Mesenchymal stem cell (in vitro differentiated cells and primary cell): Measurements from ENCODE around the gene HECA.

Source experiments
- DNase-seq: peaks from one replicate; pipeline ENCODE4 v3.0.0-alpha.2; 2013
- H2AFZ ChIP-seq: one replicate; pipeline ENCODE4 v1.6.1; 2013; ENCODE audit warnings: low read depth, mild to moderate bottlenecking, control low read depth, inconsistent platforms, low read length, moderate library complexity
- H2AK5ac ChIP-seq: 2 replicates; pipeline ENCODE4 v1.6.1; 2013; ENCODE audit warnings: low read length, moderate library complexity, mild to moderate bottlenecking, inconsistent platforms; ENCODE audit not compliant: severe bottlenecking
- H2BK120ac ChIP-seq: one replicate; pipeline ENCODE4 v1.6.1; 2013; ENCODE audit warnings: low read depth, mild to moderate bottlenecking, inconsistent platforms, low read length, moderate library complexity
- H2BK12ac ChIP-seq, 2 experiments: one replicate each; pipeline ENCODE4 v1.6.1; 2013; ENCODE audit warnings: inconsistent platforms in 2 of 2, low read length in 2 of 2, mild to moderate bottlenecking in 2 of 2, moderate library complexity in 2 of 2, control low read depth in 1 of 2
- H2BK15ac ChIP-seq: one replicate; pipeline ENCODE4 v1.6.1; 2013; ENCODE audit warnings: mild to moderate bottlenecking, low read depth, inconsistent platforms; ENCODE audit not compliant: poor library complexity, severe bottlenecking
- H2BK5ac ChIP-seq: 2 replicates; pipeline ENCODE4 v1.6.1; 2013; ENCODE audit warnings: low read depth, mild to moderate bottlenecking, low read length, control low read depth, inconsistent platforms; ENCODE audit not compliant: poor library complexity, severe bottlenecking
- H3K14ac ChIP-seq, 2 experiments: one replicate each; pipeline ENCODE4 v1.6.1; 2013; ENCODE audit warnings: inconsistent platforms in 2 of 2, low read length in 2 of 2, control low read depth in 1 of 2, mild to moderate bottlenecking in 1 of 2, moderate library complexity in 1 of 2
- H3K18ac ChIP-seq, 2 experiments: one replicate each; pipeline ENCODE4 v1.6.1; 2013; ENCODE audit warnings: inconsistent platforms in 2 of 2, low read length in 2 of 2, control low read depth in 1 of 2, low read depth in 1 of 2, mild to moderate bottlenecking in 1 of 2
- H3K23ac ChIP-seq, 2 experiments: one replicate each; pipeline ENCODE4 v1.6.1; 2013; ENCODE audit warnings: inconsistent platforms in 2 of 2, low read length in 2 of 2, mild to moderate bottlenecking in 2 of 2, moderate library complexity in 2 of 2, control low read depth in 1 of 2
- H3K27ac ChIP-seq: 2 replicates; pipeline ENCODE4 v1.5.1; 2013; ENCODE audit warnings: mild to moderate bottlenecking, moderate library complexity, low read length, control low read depth, inconsistent platforms; ENCODE audit not compliant: poor library complexity, severe bottlenecking
- H3K27me3 ChIP-seq, 2 experiments: 2 replicates each; pipeline versions ENCODE4 v1.6.1 to v1.7.0; 2013; ENCODE audit warnings: low read length in 2 of 2, mild to moderate bottlenecking in 2 of 2, moderate library complexity in 2 of 2, control low read depth in 1 of 2, inconsistent platforms in 1 of 2; ENCODE audit not compliant: control insufficient read depth in 1 of 2, insufficient read depth in 1 of 2
- H3K36me3 ChIP-seq, 2 experiments: 2 replicates each; pipeline versions ENCODE4 v1.6.1 to v1.7.0; 2013; ENCODE audit warnings: low read length in 2 of 2, control low read depth in 1 of 2, inconsistent platforms in 1 of 2, low read depth in 1 of 2, mild to moderate bottlenecking in 1 of 2; ENCODE audit not compliant: insufficient read depth in 2 of 2, control insufficient read depth in 1 of 2
- H3K4ac ChIP-seq, 2 experiments: one replicate each; pipeline ENCODE4 v1.6.1; 2013; ENCODE audit warnings: inconsistent platforms in 2 of 2, low read length in 2 of 2, mild to moderate bottlenecking in 2 of 2, moderate library complexity in 2 of 2, control low read depth in 1 of 2, low read depth in 1 of 2
- H3K4me1 ChIP-seq: 2 replicates; pipeline ENCODE4 v1.6.1; 2013; ENCODE audit warnings: low read depth, low read length, control low read depth; ENCODE audit not compliant: control insufficient read depth, insufficient read depth
- H3K4me2 ChIP-seq: 2 replicates; pipeline ENCODE4 v1.6.1; 2013; ENCODE audit warnings: low read length, mild to moderate bottlenecking, inconsistent platforms; ENCODE audit not compliant: poor library complexity, severe bottlenecking
- H3K4me3 ChIP-seq, 2 experiments: 2 replicates each; pipeline versions ENCODE4 v1.5.1 to v1.7.0; 2013; ENCODE audit warnings: low read length in 2 of 2, mild to moderate bottlenecking in 2 of 2, control low read depth in 1 of 2, low read depth in 1 of 2; ENCODE audit not compliant: insufficient read depth in 1 of 2
- H3K79me1 ChIP-seq: replicated peaks from 2 replicates; pipeline ENCODE4 v1.6.1; 2013; ENCODE audit warnings: mild to moderate bottlenecking, control low read depth, low read length, inconsistent platforms; ENCODE audit not compliant: poor library complexity, severe bottlenecking
- H3K9ac ChIP-seq: 2 replicates; pipeline ENCODE4 v1.7.0; 2013; ENCODE audit warnings: mild to moderate bottlenecking, low read length, moderate library complexity
- H3K9me3 ChIP-seq: 2 replicates; pipeline ENCODE4 v1.7.0; 2013; ENCODE audit warnings: mild to moderate bottlenecking, low read length; ENCODE audit not compliant: control insufficient read depth
- H4K8ac ChIP-seq: one replicate; pipeline ENCODE4 v1.6.1; 2013; ENCODE audit warnings: inconsistent platforms, mild to moderate bottlenecking, low read length, moderate library complexity
- H4K91ac ChIP-seq: one replicate; pipeline ENCODE4 v1.6.1; 2013; ENCODE audit warnings: mild to moderate bottlenecking, low read length, inconsistent platforms
- WGBS: methylation state at CpG from one replicate; pipeline ENCODE4 v1.1.7; 2013; ENCODE audit warnings: mixed read lengths; 5-methylcytosine and 5-hydroxymethylcytosine counted together

Gene HECA

GRCh38 chr6:139175389-139175948 lies 40.6 kb downstream of the HECA start:
- Histone ChIP-seq H2BK120ac (no peak overlapping the region), H4K8ac (no peak overlapping the region), H3K79me1 (peaks cover 7% of the 10 kb centered on the region), H4K91ac (no peak overlapping the region), H3K4me1 (no peaks in the 10 kb centered on the region), H2BK15ac (no peak overlapping the region), H3K9ac (no peak overlapping the region), H2BK5ac (no peak overlapping the region), H3K14ac (no peak overlapping the region), H3K27ac (no peak overlapping the region), H3K9me3 (no peaks in the 10 kb centered on the region), H3K36me3 (peaks cover 4 to 71% of the 10 kb centered on the region in 2 experiments), H2BK12ac (no peak overlapping the region), H2AK5ac (no peak overlapping the region), H3K4me3 (no peak overlapping the region), H3K4me2 (no peak overlapping the region), H3K27me3 (no peaks in the 10 kb centered on the region), H2AFZ (no peak overlapping the region), H3K23ac (no peak overlapping the region), H3K4ac (no peak overlapping the region), H3K18ac (no peak overlapping the region)
- WGBS = 91% methylated on average over 4 of the region's 4 CpGs
- DNase-seq = no peak

GRCh38 chr6:139181236-139181635 lies 46.4 kb downstream of the HECA start:
- H2AK5ac ChIP-seq = no peak overlapping the region
- no peak overlapping the region for H4K8ac ChIP-seq
- no peak overlapping the region for H3K23ac ChIP-seq
- no peak for DNase-seq
- H3K9me3 ChIP-seq = no peaks in the 10 kb centered on the region
- no peaks in the 10 kb centered on the region for H3K4me1 ChIP-seq
- H3K79me1 ChIP-seq = no peaks in the 10 kb centered on the region
- no peak overlapping the region for H2BK12ac ChIP-seq
- H2BK5ac ChIP-seq = no peak overlapping the region
- H3K36me3 ChIP-seq = peaks cover 2 to 64% of the 10 kb centered on the region in 2 experiments
- no peak overlapping the region for H3K4ac ChIP-seq
- H4K91ac ChIP-seq = no peak overlapping the region
- no peak overlapping the region for H3K14ac ChIP-seq
- H3K27me3 ChIP-seq = no peaks in the 10 kb centered on the region
- no peak overlapping the region for H3K9ac ChIP-seq
- no peak overlapping the region for H2BK15ac ChIP-seq
- no peak overlapping the region for H3K18ac ChIP-seq
- H3K4me2 ChIP-seq = no peak overlapping the region
- H2AFZ ChIP-seq = no peak overlapping the region
- no peak overlapping the region for H2BK120ac ChIP-seq
- H3K4me3 ChIP-seq = no peak overlapping the region
- WGBS = 95% methylated on average over 4 of the region's 6 CpGs
- H3K27ac ChIP-seq = no peak overlapping the region

- Histone ChIP-seq H3K27ac (no peak overlapping the region), H3K4ac (no peak overlapping the region), H3K4me2 (no peak overlapping the region), H2BK120ac (no peak overlapping the region), H3K9ac (no peak overlapping the region), H4K91ac (no peak overlapping the region), H3K18ac (no peak overlapping the region), H3K79me1 (no peaks in the 10 kb centered on the region), H3K4me3 (no peak overlapping the region), H2AK5ac (no peak overlapping the region), H2AFZ (no peak overlapping the region), H2BK5ac (no peak overlapping the region), H3K14ac (no peak overlapping the region), H3K4me1 (no peaks in the 10 kb centered on the region), H3K27me3 (no peaks in the 10 kb centered on the region), H2BK12ac (no peak overlapping the region), H3K23ac (no peak overlapping the region), H3K36me3 (peaks cover 2 to 38% of the 10 kb centered on the region in 2 experiments), H3K9me3 (no peaks in the 10 kb centered on the region), H4K8ac (no peak overlapping the region), H2BK15ac (no peak overlapping the region)
- DNase-seq = peak; percentile 6
- 81% methylated on average over 4 of the region's 4 CpGs for WGBS
Observed at GRCh38 chr6:139184047-139184446, 49.2 kb downstream of the HECA start.

- no peak for DNase-seq
- Histone ChIP-seq H2BK120ac (no peak overlapping the region), H4K8ac (no peak overlapping the region), H3K4me3 (no peak overlapping the region), H3K9ac (no peak overlapping the region), H3K36me3 (peaks cover 2 to 34% of the 10 kb centered on the region in 2 experiments), H2AK5ac (no peak overlapping the region), H2BK5ac (no peak overlapping the region), H3K9me3 (no peaks in the 10 kb centered on the region), H3K14ac (no peak overlapping the region), H2BK15ac (no peak overlapping the region), H3K4ac (no peak overlapping the region), H3K23ac (no peak overlapping the region), H3K79me1 (no peaks in the 10 kb centered on the region), H3K18ac (no peak overlapping the region), H3K4me2 (no peak overlapping the region), H2BK12ac (no peak overlapping the region), H2AFZ (no peak overlapping the region), H3K27ac (no peak overlapping the region), H3K27me3 (no peaks in the 10 kb centered on the region), H3K4me1 (no peaks in the 10 kb centered on the region), H4K91ac (no peak overlapping the region)
- 90% methylated on average over 3 of the region's 3 CpGs for WGBS
Observed at GRCh38 chr6:139184459-139184858, 49.6 kb downstream of the HECA start.
